Measurements from ENCODE around the gene FAM216A. TPM values are rescaled to one million over a fixed set of nuclear protein-coding genes. Genes with fewer than 3 reads are reported as not detected.
A peak's percentile ranks its signal among the peaks of the same experiment; 100 is the strongest.

FAM216A gene
- total and polyA plus RNA-seq, 9 of the 15 experiments (the other 6 are each of a cell fraction or from before 2014, with no cell fraction given), result 17.2 to 96.9 (median 48.5) TPM

- Histone ChIP-seq H3K9me3 (replicated peaks; ENCODE audit: control insufficient read depth, insufficient read depth, low read depth, low read length) (0 out of 2 replicates have a peak, but pooled peaks cover 1% of the 10 kb centered on the region), H3K36me3 (ENCODE audit: control insufficient read depth, insufficient read depth, low read length) (no peaks in the 10 kb centered on the region), H3K79me2 (ENCODE audit: control insufficient read depth, insufficient read depth, low read length) (no peaks in the 10 kb centered on the region), H3K27me3 (ENCODE audit: control insufficient read depth in 2 of 2, insufficient read depth in 2 of 2, low read length in 2 of 2) (no peaks in the 10 kb centered on the region), H3K4me2 (ENCODE audit: insufficient read depth, low read length) (no peak overlapping the region), H3K4me1 (replicated peaks in 1 of 2; ENCODE audit: control insufficient read depth in 2 of 2, insufficient read depth in 2 of 2, low read length in 2 of 2) (peaks cover 0 to 3% of the 10 kb centered on the region in 2 experiments; a peak in 1 of 5 replicates), H3K9ac (ENCODE audit: insufficient read depth in 1 of 2, low read depth in 2 of 2, low read length in 2 of 2) (no peak overlapping the region), H3K27ac (ENCODE audit: extremely low read depth, low read depth, low read length) (no peak overlapping the region), H3K4me3 (no peak overlapping the region), H2AFZ (ENCODE audit: low read depth, low read length) (0 out of 2 replicates have a peak overlapping the region, but pooled peaks have one; percentile 18), H3K9me1 (ENCODE audit: control insufficient read depth, insufficient read depth, low read length) (no peaks in the 10 kb centered on the region), H4K20me1 (replicated peaks; ENCODE audit: control insufficient read depth, insufficient read depth, low read length) (no peaks in the 10 kb centered on the region)
- BruUV-seq (replicated peaks), result no TSS peak
- ATAC-seq (no peak), FAIRE-seq (no peak), DNase-seq (ENCODE audit: extremely low read depth in 1 of 4, low spot score in 3 of 4) (no peak)
- in situ Hi-C loops (cut with MboI) (no loop called here), intact Hi-C loops (cut with micrococcal nuclease) (no loop called here)
- 47% methylated on average over 4 of the region's 4 CpGs for WGBS (ENCODE audit: insufficient coverage, low coverage, missing lambda C conversion rate)
- ChIA-PET POLR2A (no interaction called here), CTCF (ENCODE audit: low intra/inter-chr PET ratio) (no interaction called here)
- TF ChIP-seq SREBF1 (IDR thresholded peaks at IDR 0.05; ENCODE audit: borderline replicate concordance, low read depth, low read length) (no peak), JUND (IDR thresholded peaks at IDR 0.05; ENCODE audit: borderline replicate concordance, low read depth, low read length) (no peak), JUND (tag; IDR thresholded peaks at IDR 0.05; ENCODE audit: borderline replicate concordance, low read depth, low read length) (no peak)
Measured at GRCh38 chr12:110508071-110508586, 39.5 kb downstream of the FAM216A start.

- ATAC-seq (no peak), FAIRE-seq (no peak), DNase-seq (ENCODE audit: extremely low read depth in 1 of 4, low spot score in 3 of 4) (no peak)
- Histone ChIP-seq H4K20me1 (replicated peaks; ENCODE audit: control insufficient read depth, insufficient read depth, low read length) (no peaks in the 10 kb centered on the region), H3K36me3 (ENCODE audit: control insufficient read depth, insufficient read depth, low read length) (no peaks in the 10 kb centered on the region), H3K4me3 (no peak overlapping the region), H3K27me3 (ENCODE audit: control insufficient read depth in 2 of 2, insufficient read depth in 2 of 2, low read length in 2 of 2) (no peaks in the 10 kb centered on the region), H3K4me2 (ENCODE audit: insufficient read depth, low read length) (no peak overlapping the region), H3K27ac (ENCODE audit: extremely low read depth, low read depth, low read length) (no peak overlapping the region), H3K9me1 (ENCODE audit: control insufficient read depth, insufficient read depth, low read length) (no peaks in the 10 kb centered on the region), H3K4me1 (replicated peaks in 1 of 2; ENCODE audit: control insufficient read depth in 2 of 2, insufficient read depth in 2 of 2, low read length in 2 of 2) (no peaks in the 10 kb centered on the region; a peak in 1 of 5 replicates), H3K9ac (ENCODE audit: insufficient read depth in 1 of 2, low read depth in 2 of 2, low read length in 2 of 2) (no peak overlapping the region; a peak in 1 of 4 replicates), H3K9me3 (replicated peaks; ENCODE audit: control insufficient read depth, insufficient read depth, low read depth, low read length) (0 out of 2 replicates have a peak, but pooled peaks cover 1% of the 10 kb centered on the region), H2AFZ (ENCODE audit: low read depth, low read length) (peak overlapping the region; percentile 56; the same call in 1 of the 2 replicates), H3K79me2 (ENCODE audit: control insufficient read depth, insufficient read depth, low read length) (no peaks in the 10 kb centered on the region)
- 29% methylated on average over 6 of the region's 6 CpGs for WGBS (ENCODE audit: insufficient coverage, low coverage, missing lambda C conversion rate)
- in situ Hi-C loops (cut with MboI) (loop anchor here (5.0 kb wide), 1 partner anchor 88 kb away; no protein-coding TSS in a partner anchor), intact Hi-C loops (cut with micrococcal nuclease) (loop anchor here (2.0 to 5.0 kb wide), 2 partner anchors 87 to 313 kb away; no protein-coding TSS in a partner anchor)
- ChIA-PET CTCF (ENCODE audit: low intra/inter-chr PET ratio) (interaction anchor here (1.2 to 2.8 kb wide), 2 partner anchors 38 to 86 kb away, joined by 3 to 15 read pairs; no protein-coding TSS in a partner anchor), POLR2A (interaction anchor here (0.9 to 1.4 kb wide), 3 partner anchors 12 to 13 kb away, joined by 3 to 7 read pairs (median 4); partner anchors contain the start of genes RAD9B and VPS29)
- BruUV-seq (replicated peaks), result no TSS peak
- no peak for TF ChIP-seq ZNF639 (CRISPR knock-in tag; conservative IDR thresholded peaks at IDR 0.05 in 1 of 2, IDR thresholded peaks at IDR 0.05 in 1 of 2)
- no peak for TF ChIP-seq GATA2 (CRISPR knock-in tag; IDR thresholded peaks at IDR 0.05)
- no peak for TF ChIP-seq ZC3H4 (CRISPR knock-in tag; IDR thresholded peaks at IDR 0.05; ENCODE audit: borderline replicate concordance)
- TF ChIP-seq ZBTB17 (CRISPR knock-in tag; IDR thresholded peaks at IDR 0.05), result no peak
- TF ChIP-seq ZNF778 (CRISPR knock-in tag; IDR thresholded peaks at IDR 0.05), result no peak
- no peak for TF ChIP-seq HMGN3 (IDR thresholded peaks at IDR 0.05; ENCODE audit: borderline replicate concordance, extremely low read depth, insufficient read length, low read depth, low read length)
- TF ChIP-seq FOSL1 (tag; conservative IDR thresholded peaks at IDR 0.05), result no peak
- no peak for TF ChIP-seq ZNF699 (CRISPR knock-in tag; IDR thresholded peaks at IDR 0.05; ENCODE audit: insufficient replicate concordance)
- no peak for TF ChIP-seq ZNF133 (CRISPR knock-in tag; IDR thresholded peaks at IDR 0.05)
- no peak for TF ChIP-seq PTRF (tag; IDR thresholded peaks at IDR 0.05)
- no peak for TF ChIP-seq BRF1 (IDR thresholded peaks at IDR 0.05; ENCODE audit: borderline replicate concordance, extremely low read depth, insufficient read length)
Measured at GRCh38 chr12:110513842-110514241, 45.2 kb downstream of the FAM216A start.

Data from K562 (cell line).